Measurements from ENCODE around the gene WASF2.
"Not testable (repeated sequence)": the region's sequence is repeated elsewhere in the genome, so short reads cannot be mapped to it uniquely, and the experiment has no call there.

WASF2 gene

GRCh38 chr1:27410709-27411108 is 79.3 kb downstream of the WASF2 start:
- no peak overlapping the region for H3K4me3 ChIP-seq (replicated peaks; ENCODE audit: low read depth, low read length)
- TF ChIP-seq CTCF (IDR thresholded peaks at IDR 0.05; ENCODE audit: low read depth, low read length, missing control alignments): no peak
- DNase-seq (ENCODE audit: extremely low read depth, low read depth): no peak

DNA sequence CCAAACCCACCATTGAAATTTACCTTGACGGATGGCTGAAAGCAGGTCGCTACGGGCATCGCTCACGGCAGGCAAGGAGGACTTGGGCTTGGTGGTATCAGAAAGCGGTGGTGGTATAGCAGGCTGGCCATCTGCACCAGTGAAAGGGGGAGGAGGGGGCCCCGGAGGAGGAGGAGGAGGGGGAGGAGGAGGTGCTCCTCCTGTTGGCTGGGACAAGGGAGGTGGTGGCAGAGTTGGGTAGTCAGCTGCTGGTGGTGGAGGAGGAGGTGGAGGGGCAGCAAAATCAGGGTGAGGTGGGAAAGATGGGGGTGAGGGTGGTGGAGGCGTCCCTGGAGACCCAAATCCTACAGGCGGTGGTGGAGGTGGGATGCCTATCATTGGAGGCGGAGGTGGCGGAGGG is 80.3 kb downstream of the WASF2 start:
- no peak overlapping the region for H3K4me3 ChIP-seq (replicated peaks; ENCODE audit: low read depth, low read length)
- no peak for TF ChIP-seq CTCF (IDR thresholded peaks at IDR 0.05; ENCODE audit: low read depth, low read length, missing control alignments)
- no peak for DNase-seq (ENCODE audit: extremely low read depth, low read depth)

DNA sequence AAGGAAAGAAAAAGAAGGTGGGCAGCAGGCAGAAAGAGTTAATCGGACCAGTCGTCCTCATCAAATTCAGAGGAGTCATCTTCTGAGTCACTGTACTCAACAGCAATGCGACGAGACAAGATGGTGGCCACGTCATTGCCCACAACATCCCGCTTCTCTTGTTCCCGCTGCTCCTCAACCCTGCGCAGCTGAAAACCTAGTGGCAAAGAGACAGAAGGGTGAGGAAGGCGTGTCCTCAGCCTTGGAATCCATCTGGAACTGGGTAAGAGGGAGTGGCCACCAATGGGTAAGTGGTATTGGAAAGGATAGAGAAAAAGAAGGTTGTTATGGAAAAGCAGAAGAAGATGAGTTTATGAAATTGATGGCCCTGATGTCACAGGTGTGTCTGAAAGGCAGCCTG is 81.8 kb downstream of the WASF2 start:
- no peak for DNase-seq (ENCODE audit: extremely low read depth, low read depth)
- TF ChIP-seq CTCF (IDR thresholded peaks at IDR 0.05; ENCODE audit: low read depth, low read length, missing control alignments): no peak
- no peak overlapping the region for H3K4me3 ChIP-seq (replicated peaks; ENCODE audit: low read depth, low read length)

DNA sequence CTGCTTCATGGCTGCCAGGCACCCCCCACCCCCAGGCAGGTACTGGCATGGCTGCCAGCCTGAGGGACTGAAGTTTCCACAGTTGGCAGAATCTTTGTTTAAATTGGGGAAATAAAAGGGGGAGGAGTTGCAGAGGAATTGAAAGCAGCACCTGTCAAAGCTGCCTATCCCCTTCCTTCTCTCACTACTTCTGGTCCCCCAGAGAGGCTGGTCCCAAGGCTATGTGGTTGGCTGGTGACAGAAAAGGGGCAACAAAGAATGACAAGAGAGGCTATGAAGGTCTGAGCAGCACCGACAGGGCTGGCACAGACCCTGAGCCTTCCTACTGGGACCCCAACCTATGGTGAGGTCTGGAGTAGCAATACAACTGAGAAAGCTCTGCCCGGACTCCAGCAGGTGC is 83.2 kb downstream of the WASF2 start:
- H3K4me3 ChIP-seq (replicated peaks; ENCODE audit: low read depth, low read length); DNase-seq (ENCODE audit: extremely low read depth, low read depth): not testable (repeated sequence)

GRCh38 chr1:27406362-27406680 is 83.6 kb downstream of the WASF2 start:
- no peak for TF ChIP-seq CTCF (IDR thresholded peaks at IDR 0.05; ENCODE audit: low read depth, low read length, missing control alignments)
- no peak for DNase-seq (ENCODE audit: extremely low read depth, low read depth)
- H3K4me3 ChIP-seq (replicated peaks; ENCODE audit: low read depth, low read length): no peak overlapping the region

DNA sequence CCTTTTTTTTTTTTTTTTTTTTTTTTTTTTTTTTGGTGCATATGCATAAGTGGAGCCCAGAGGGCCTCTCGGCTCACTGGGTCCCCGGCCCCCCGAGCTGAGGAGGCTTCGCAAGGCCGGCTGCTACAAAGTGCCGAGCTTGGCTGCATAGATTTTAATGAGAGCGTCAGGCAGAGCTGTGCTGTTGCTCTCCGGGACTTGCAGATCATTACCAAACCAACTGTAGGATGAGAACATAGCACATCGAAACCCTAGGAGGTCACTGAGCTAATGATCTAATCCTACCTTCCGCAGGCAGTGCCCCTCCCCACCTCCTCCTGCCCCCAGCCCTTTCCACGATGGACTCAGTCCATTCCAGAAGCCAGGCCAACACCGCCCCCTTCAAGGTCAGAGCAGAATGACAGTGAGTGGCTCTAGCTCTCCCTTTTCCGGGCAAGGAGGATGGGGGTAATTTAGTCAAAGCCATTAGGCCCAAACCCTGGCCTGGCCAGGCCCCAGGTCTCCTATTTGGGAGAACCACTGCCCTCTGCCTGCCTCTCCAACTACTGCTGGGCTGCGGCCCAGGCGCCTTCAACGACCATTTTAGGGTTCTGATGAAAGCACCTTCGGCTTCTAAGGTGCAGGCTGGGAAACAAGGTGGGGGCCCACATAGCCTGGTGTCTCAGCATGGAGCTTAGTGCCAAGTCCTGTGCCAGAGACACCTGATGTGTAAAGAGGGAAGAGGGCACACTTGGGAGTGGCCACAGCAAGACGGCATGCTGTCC is 84.2 kb downstream of the WASF2 start:
- not testable (repeated sequence) for H3K4me3 ChIP-seq (replicated peaks; ENCODE audit: low read depth, low read length); DNase-seq (ENCODE audit: extremely low read depth, low read depth)

- TF ChIP-seq CTCF (IDR thresholded peaks at IDR 0.05; ENCODE audit: low read depth, low read length, missing control alignments): no peak
- H3K4me3 ChIP-seq (replicated peaks; ENCODE audit: low read depth, low read length): no peak overlapping the region
- DNase-seq (ENCODE audit: extremely low read depth, low read depth): no peak
Measured at GRCh38 chr1:27405074-27405473, 84.9 kb downstream of the WASF2 start.

DNA sequence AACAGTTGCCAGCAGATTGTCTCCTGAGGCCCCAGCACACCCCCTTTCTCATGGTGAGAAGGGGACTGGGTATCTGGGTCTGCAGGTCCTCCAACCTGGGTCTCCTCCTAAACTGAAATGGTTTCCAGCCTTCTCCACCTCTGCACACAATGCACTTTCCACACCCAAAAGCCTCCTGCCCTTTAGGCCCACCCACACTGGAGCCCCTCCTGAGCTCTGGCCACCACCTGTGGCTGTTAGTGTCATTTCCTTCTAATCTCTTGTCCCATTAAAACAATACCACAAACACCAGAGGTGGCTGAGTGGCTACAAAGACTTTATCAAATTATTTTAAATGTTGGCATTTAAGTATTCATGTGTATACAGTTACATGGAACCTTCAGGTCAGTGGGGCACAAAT is 86.0 kb downstream of the WASF2 start:
- no peak for DNase-seq (ENCODE audit: extremely low read depth, low read depth)
- TF ChIP-seq CTCF (IDR thresholded peaks at IDR 0.05; ENCODE audit: low read depth, low read length, missing control alignments): no peak
- H3K4me3 ChIP-seq (replicated peaks; ENCODE audit: low read depth, low read length): no peak overlapping the region
